IMR-90 (cell line): ENCODE results near the gene RNF213. TPM values are rescaled to one million over a fixed set of nuclear protein-coding genes. Genes with fewer than 3 reads are reported as not detected.

Experiments
- ATAC-seq: fragments of 200-7000 bp; cut with Tn5 transposase; 2 replicates; pipeline ENCODE4 v1.9.1; 2020; ENCODE audit warnings: low read depth, mild to moderate bottlenecking, moderate library complexity
- BruUV-seq: library from RNA; stranded (reverse); fragments of 400-500 nt; replicated peaks from 2 replicates; lab custom pipeline; 2021; lab: Mats Ljungman, UMichigan
- CTCF ChIA-PET: fragments of 300-600 bp; formaldehyde crosslinking; extraction: SDS; loops from one replicate; lab custom pipeline; 2021; ENCODE audit warnings: antibody characterized with exemption; lab: Yijun Ruan, JAX
- POLR2A ChIA-PET: fragments of 300-600 bp; sonication (Branson Sonifier 250); formaldehyde crosslinking; loops from one replicate; lab custom pipeline; 2022; ENCODE audit warnings: antibody characterized with exemption; ENCODE audit not compliant: unreplicated experiment; lab: Charles Lee
- DNase-seq: peaks from one replicate; pipeline ENCODE4 v3.0.0; 2013
- H2AFZ ChIP-seq: replicated peaks from 2 replicates; pipeline ENCODE3; 2013; ENCODE audit warnings: low read length, mild to moderate bottlenecking; ENCODE audit not compliant: poor library complexity
- H2AK5ac ChIP-seq: 2 replicates; pipeline ENCODE4 v1.6.1; 2013; ENCODE audit warnings: low read depth, low read length, inconsistent platforms
- H2AK9ac ChIP-seq: replicated peaks from 2 replicates; pipeline ENCODE3; 2013; ENCODE audit warnings: mild to moderate bottlenecking, low read depth, low read length, moderate library complexity; ENCODE audit not compliant: poor library complexity
- H2BK120ac ChIP-seq: 2 replicates; pipeline ENCODE4 v1.6.1; 2013; ENCODE audit warnings: low read depth, low read length, inconsistent platforms
- H2BK15ac ChIP-seq: 3 replicates; pipeline ENCODE4 v1.6.1; 2013; ENCODE audit warnings: low read depth, low read length, inconsistent platforms
- H2BK20ac ChIP-seq: 2 replicates; pipeline ENCODE4 v1.6.1; 2013; ENCODE audit warnings: low read depth, mild to moderate bottlenecking, inconsistent platforms, low read length, moderate library complexity
- H2BK5ac ChIP-seq: 2 replicates; pipeline ENCODE4 v1.6.1; 2013; ENCODE audit warnings: mild to moderate bottlenecking, low read depth, low read length, inconsistent platforms; ENCODE audit not compliant: poor library complexity, severe bottlenecking
- H3K14ac ChIP-seq: replicated peaks from 2 replicates; pipeline ENCODE4 v1.6.1; 2013; ENCODE audit warnings: low read depth, low read length, inconsistent platforms
- H3K18ac ChIP-seq: 2 replicates; pipeline ENCODE4 v1.6.1; 2013; ENCODE audit warnings: low read depth, low read length, control low read depth
- H3K23ac ChIP-seq: 2 replicates; pipeline ENCODE4 v1.6.1; 2013; ENCODE audit warnings: low read depth, low read length, inconsistent platforms
- H3K27ac ChIP-seq: 2 replicates; pipeline ENCODE4 v1.5.1; 2013; ENCODE audit warnings: mild to moderate bottlenecking, control low read depth, low read length; ENCODE audit not compliant: insufficient read depth
- H3K27me3 ChIP-seq: 2 replicates; pipeline ENCODE4 v1.6.1; 2013; ENCODE audit warnings: low read length; ENCODE audit not compliant: control insufficient read depth, insufficient read depth
- H3K36me3 ChIP-seq: 2 replicates; pipeline ENCODE4 v1.6.1; 2013; ENCODE audit warnings: low read length, mixed read lengths; ENCODE audit not compliant: control insufficient read depth, insufficient read depth
- H3K4ac ChIP-seq: 2 replicates; pipeline ENCODE4 v1.6.1; 2013; ENCODE audit warnings: low read depth, low read length, inconsistent platforms
- H3K4me1 ChIP-seq: 2 replicates; pipeline ENCODE4 v1.6.1; 2013; ENCODE audit warnings: low read length, mixed read lengths; ENCODE audit not compliant: control insufficient read depth, insufficient read depth
- H3K4me2 ChIP-seq: 2 replicates; pipeline ENCODE4 v1.6.1; 2013; ENCODE audit warnings: low read depth, mild to moderate bottlenecking, control low read depth, low read length, moderate library complexity
- H3K4me3 ChIP-seq: 2 replicates; pipeline ENCODE4 v1.5.1; 2013; ENCODE audit warnings: low read depth, mild to moderate bottlenecking, control low read depth, low read length, moderate library complexity; ENCODE audit not compliant: insufficient read depth
- H3K56ac ChIP-seq: 2 replicates; pipeline ENCODE4 v1.6.1; 2013; ENCODE audit warnings: low read length, inconsistent platforms; ENCODE audit not compliant: insufficient read depth; ENCODE audit errors: extremely low read depth
- H3K79me1 ChIP-seq, 2 experiments: 2 replicates each; pipeline ENCODE4 v1.6.1; 2013; ENCODE audit warnings: low read length in 2 of 2, inconsistent platforms in 1 of 2, low read depth in 1 of 2
- H3K9ac ChIP-seq: 2 replicates; pipeline ENCODE4 v1.6.1; 2013; ENCODE audit warnings: low read depth, low read length, control low read depth
- H3K9me1 ChIP-seq: 2 replicates; pipeline ENCODE4 v1.6.1; 2013; ENCODE audit warnings: low read length, inconsistent platforms; ENCODE audit not compliant: insufficient read depth
- H3K9me3 ChIP-seq: 2 replicates; pipeline ENCODE4 v1.6.1; 2013; ENCODE audit warnings: low read length; ENCODE audit not compliant: control insufficient read depth, insufficient read depth
- H4K20me1 ChIP-seq: 2 replicates; pipeline ENCODE4 v1.6.1; 2013; ENCODE audit warnings: low read length, inconsistent platforms; ENCODE audit not compliant: insufficient read depth
- H4K5ac ChIP-seq: 2 replicates; pipeline ENCODE4 v1.6.1; 2013; ENCODE audit warnings: mild to moderate bottlenecking, low read depth, low read length, control low read depth
- H4K8ac ChIP-seq, 2 experiments: 2 replicates each; pipeline ENCODE4 v1.6.1; 2013; ENCODE audit warnings: low read depth in 2 of 2, low read length in 2 of 2, control low read depth in 1 of 2, inconsistent platforms in 1 of 2
- H4K91ac ChIP-seq: 2 replicates; pipeline ENCODE4 v1.6.1; 2013; ENCODE audit warnings: low read depth, low read length, inconsistent platforms; ENCODE audit not compliant: insufficient read depth
- CTCF ChIP-seq: conservative IDR thresholded peaks from 2 replicates; pipeline ENCODE4 v1.5.1; 2012; ENCODE audit warnings: mild to moderate bottlenecking, low read depth, low read length, improper control_type of control experiment
- FOS ChIP-seq: fragments of 150-350 bp; IDR thresholded peaks from 2 replicates; pipeline ENCODE4 v1.6.1; 2016; ENCODE audit warnings: low read depth, low read length
- RCOR1 ChIP-seq: IDR thresholded peaks from 2 replicates; pipeline ENCODE4 v1.6.1; 2012; ENCODE audit warnings: mild to moderate bottlenecking, low read length, improper control_type of control experiment; ENCODE audit not compliant: insufficient replicate concordance
- WGBS, 2 experiments: methylation state at CpG; one replicate each; pipeline versions ENCODE4 v1.1.5 to v1.1.7; 2013; ENCODE audit warnings: missing lambda C conversion rate in 2 of 2; ENCODE audit not compliant: insufficient read length in 1 of 2; ENCODE audit errors: extremely low coverage in 2 of 2; 5-methylcytosine and 5-hydroxymethylcytosine counted together
- dilution Hi-C: fragments of 300-500 bp; cut with HindIII; formaldehyde crosslinking; loops from one replicate; pipeline ENCODE4 v1.14.3; 2018; ENCODE audit warnings: low sequenced_read_pairs; ENCODE audit not compliant: unreplicated experiment
- in situ Hi-C: fragments of 300-500 bp; cut with MboI; formaldehyde crosslinking; loops from 3 replicates; pipeline ENCODE4 v1.14.3; 2019; ENCODE audit warnings: low sequenced_read_pairs, inconsistent platforms, mixed read lengths
- intact Hi-C: fragments of 100-400 bp; cut with micrococcal nuclease; formaldehyde crosslinking; loops from 2 replicates; pipeline ENCODE4 v1.10.0; 2022
- polyA plus RNA-seq, 3 experiments: library from polyadenylated mRNA; depleted of rRNA; stranded (reverse); fragments of >200 nt; gene quantifications; 2 replicates each; pipeline ENCODE4 v1.2.3, GENCODE V29; 2012; ENCODE audit warnings: low replicate concordance in 1 of 3
- total RNA-seq: library from RNA; depleted of rRNA; stranded (reverse); fragments of >200 nt; gene quantifications from 2 replicates; pipeline ENCODE4 v1.2.3, GENCODE V29; 2012

Gene RNF213
- total and polyA plus RNA-seq, 2 of the 4 experiments (the other 2 are of a cell fraction): 23.4 to 36.0 TPM

- Histone ChIP-seq H2AFZ (no peak overlapping the region), H3K4me1 (no peaks in the 10 kb centered on the region), H3K27me3 (no peaks in the 10 kb centered on the region), H4K20me1 (no peaks in the 10 kb centered on the region), H3K4me3 (no peak overlapping the region), H3K4me2 (no peak overlapping the region), H3K27ac (no peak overlapping the region), H4K91ac (no peak overlapping the region), H2AK5ac (no peak overlapping the region), H3K14ac (no peak overlapping the region), H3K36me3 (peaks cover 72% of the 10 kb centered on the region), H3K9me3 (no peaks in the 10 kb centered on the region), H2BK20ac (no peak overlapping the region), H3K79me1 (0 out of 4 replicates have a peak, but pooled peaks cover 0 to 5% of the 10 kb centered on the region in 2 experiments), H2BK120ac (no peak overlapping the region), H2AK9ac (no peak overlapping the region), H3K4ac (no peak overlapping the region), H2BK5ac (no peak overlapping the region), H4K5ac (no peak overlapping the region), H3K9me1 (peaks cover 6% of the 10 kb centered on the region; the same call in 1 of the 2 replicates), H4K8ac (no peak overlapping the region), H3K18ac (no peak overlapping the region), H3K23ac (no peak overlapping the region), H3K56ac (no peak overlapping the region), H2BK15ac (no peak overlapping the region), H3K9ac (no peak overlapping the region)
- dilution Hi-C loops (no loop called here), in situ Hi-C loops (no loop called here), intact Hi-C loops (no loop called here)
- TF ChIP-seq RCOR1: no peak
- TF ChIP-seq CTCF: no peak
- TF ChIP-seq FOS: no peak
- WGBS, 2 experiments: 100% methylated on average over 2 of the region's 9 CpGs; no CpG with 5 or more reads in 1 of the 2 experiments
- POLR2A ChIA-PET: interaction anchor here (0.6 kb wide), 1 partner anchor 10 kb away, joined by 5 read pairs; no protein-coding TSS in a partner anchor
- CTCF ChIA-PET: no interaction called here
- no TSS peak for BruUV-seq
- no peak for DNase-seq
- ATAC-seq: no peak
Measured at GRCh38 chr17:80377798-80378197, 117.1 kb downstream of the RNF213 start.
